ENCODE results near the gene CHURC1.

The CHURC1 gene

DNA sequence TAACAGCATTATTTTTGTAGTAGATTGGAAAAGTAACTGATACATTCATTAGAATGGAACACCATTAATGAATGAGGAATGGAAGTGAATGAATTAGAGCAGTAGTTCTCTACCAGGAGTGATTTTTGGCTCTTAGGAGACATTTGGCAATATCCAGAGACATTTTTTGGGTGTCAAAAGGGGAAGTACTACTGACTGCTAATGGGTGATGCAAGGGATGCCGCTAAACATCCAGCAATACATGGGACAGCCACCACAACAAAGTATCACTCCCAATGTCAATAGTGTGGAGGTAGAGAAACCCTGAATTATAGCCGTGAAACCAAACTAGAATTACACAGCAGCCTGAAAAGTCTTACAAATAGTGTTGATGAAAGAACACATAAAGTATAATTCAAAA lies 1.5 kb downstream of the CHURC1 start:
- TF ChIP-seq SIN3A (IDR thresholded peaks at IDR 0.05; ENCODE audit: borderline replicate concordance, insufficient read depth, low read length) (no peak), POLR2AphosphoS5 (IDR thresholded peaks at IDR 0.05; ENCODE audit: low read depth, low read length) (no peak), TAF1 (IDR thresholded peaks at IDR 0.05; ENCODE audit: borderline replicate concordance, insufficient read depth, low read length) (no peak), FOXP2 (optimal IDR thresholded peaks at IDR 0.05; ENCODE audit: borderline replicate concordance, extremely low read depth, extremely low read length, insufficient read depth) (no peak)
- TF ChIP-seq, protein P1, sequence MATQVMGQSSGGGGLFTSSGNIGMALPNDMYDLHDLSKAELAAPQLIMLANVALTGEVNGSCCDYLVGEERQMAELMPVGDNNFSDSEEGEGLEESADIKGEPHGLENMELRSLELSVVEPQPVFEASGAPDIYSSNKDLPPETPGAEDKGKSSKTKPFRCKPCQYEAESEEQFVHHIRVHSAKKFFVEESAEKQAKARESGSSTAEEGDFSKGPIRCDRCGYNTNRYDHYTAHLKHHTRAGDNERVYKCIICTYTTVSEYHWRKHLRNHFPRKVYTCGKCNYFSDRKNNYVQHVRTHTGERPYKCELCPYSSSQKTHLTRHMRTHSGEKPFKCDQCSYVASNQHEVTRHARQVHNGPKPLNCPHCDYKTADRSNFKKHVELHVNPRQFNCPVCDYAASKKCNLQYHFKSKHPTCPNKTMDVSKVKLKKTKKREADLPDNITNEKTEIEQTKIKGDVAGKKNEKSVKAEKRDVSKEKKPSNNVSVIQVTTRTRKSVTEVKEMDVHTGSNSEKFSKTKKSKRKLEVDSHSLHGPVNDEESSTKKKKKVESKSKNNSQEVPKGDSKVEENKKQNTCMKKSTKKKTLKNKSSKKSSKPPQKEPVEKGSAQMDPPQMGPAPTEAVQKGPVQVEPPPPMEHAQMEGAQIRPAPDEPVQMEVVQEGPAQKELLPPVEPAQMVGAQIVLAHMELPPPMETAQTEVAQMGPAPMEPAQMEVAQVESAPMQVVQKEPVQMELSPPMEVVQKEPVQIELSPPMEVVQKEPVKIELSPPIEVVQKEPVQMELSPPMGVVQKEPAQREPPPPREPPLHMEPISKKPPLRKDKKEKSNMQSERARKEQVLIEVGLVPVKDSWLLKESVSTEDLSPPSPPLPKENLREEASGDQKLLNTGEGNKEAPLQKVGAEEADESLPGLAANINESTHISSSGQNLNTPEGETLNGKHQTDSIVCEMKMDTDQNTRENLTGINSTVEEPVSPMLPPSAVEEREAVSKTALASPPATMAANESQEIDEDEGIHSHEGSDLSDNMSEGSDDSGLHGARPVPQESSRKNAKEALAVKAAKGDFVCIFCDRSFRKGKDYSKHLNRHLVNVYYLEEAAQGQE (IDR thresholded peaks at IDR 0.05; ENCODE audit: insufficient read depth in 1 of 2, low read depth in 2 of 2, low read length in 2 of 2): no peak

DNA sequence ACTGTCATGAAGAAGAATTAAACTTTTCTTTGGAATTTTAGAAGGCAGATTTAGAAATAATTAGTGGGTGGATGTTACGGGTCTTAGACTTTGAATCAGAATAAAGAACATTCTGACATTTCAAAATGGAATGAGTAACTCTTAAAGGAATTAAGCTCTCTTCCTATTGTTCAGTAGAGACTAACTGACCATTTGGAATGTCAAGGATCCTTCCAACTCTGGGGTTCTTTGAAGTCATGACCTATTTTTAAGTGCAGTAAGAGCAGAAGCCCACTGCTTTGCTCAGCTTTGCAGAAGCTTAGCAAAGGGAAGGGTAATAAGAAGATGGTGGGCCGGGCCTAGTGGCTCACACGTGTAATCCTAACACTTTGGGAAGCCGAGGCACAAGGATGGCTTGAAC lies 4.0 kb downstream of the CHURC1 start:
- no peak for TF ChIP-seq FOXP2 (optimal IDR thresholded peaks at IDR 0.05; ENCODE audit: borderline replicate concordance, extremely low read depth, extremely low read length, insufficient read depth)
- no peak for TF ChIP-seq POLR2AphosphoS5 (IDR thresholded peaks at IDR 0.05; ENCODE audit: low read depth, low read length)
- no peak for TF ChIP-seq TAF1 (IDR thresholded peaks at IDR 0.05; ENCODE audit: borderline replicate concordance, insufficient read depth, low read length)
- TF ChIP-seq, protein P1 (IDR thresholded peaks at IDR 0.05; ENCODE audit: insufficient read depth in 1 of 2, low read depth in 2 of 2, low read length in 2 of 2): no peak
- no peak for TF ChIP-seq SIN3A (IDR thresholded peaks at IDR 0.05; ENCODE audit: borderline replicate concordance, insufficient read depth, low read length)

DNA sequence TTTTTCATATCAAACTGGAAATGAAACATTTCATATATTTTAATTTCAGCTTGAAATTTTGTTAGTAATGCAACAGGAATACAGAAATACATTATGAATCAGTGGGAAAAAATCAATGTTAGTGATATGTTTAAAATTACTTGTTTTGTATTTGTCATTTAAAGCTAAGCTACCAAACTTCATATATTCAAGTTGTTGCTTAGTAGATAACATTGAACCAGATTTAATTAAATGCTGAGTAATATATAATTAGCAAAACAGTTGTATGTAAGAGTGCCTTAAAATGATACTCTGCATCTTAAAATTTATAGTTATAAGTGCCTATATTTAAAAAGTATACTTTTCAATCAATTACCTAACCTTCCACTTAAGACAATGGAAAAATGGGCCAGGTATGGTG lies 5.0 kb downstream of the CHURC1 start:
- TF ChIP-seq, protein P1 (IDR thresholded peaks at IDR 0.05; ENCODE audit: insufficient read depth in 1 of 2, low read depth in 2 of 2, low read length in 2 of 2): no peak
- no peak for TF ChIP-seq TAF1 (IDR thresholded peaks at IDR 0.05; ENCODE audit: borderline replicate concordance, insufficient read depth, low read length)
- TF ChIP-seq POLR2AphosphoS5 (IDR thresholded peaks at IDR 0.05; ENCODE audit: low read depth, low read length): no peak
- no peak for TF ChIP-seq SIN3A (IDR thresholded peaks at IDR 0.05; ENCODE audit: borderline replicate concordance, insufficient read depth, low read length)
- no peak for TF ChIP-seq FOXP2 (optimal IDR thresholded peaks at IDR 0.05; ENCODE audit: borderline replicate concordance, extremely low read depth, extremely low read length, insufficient read depth)

DNA sequence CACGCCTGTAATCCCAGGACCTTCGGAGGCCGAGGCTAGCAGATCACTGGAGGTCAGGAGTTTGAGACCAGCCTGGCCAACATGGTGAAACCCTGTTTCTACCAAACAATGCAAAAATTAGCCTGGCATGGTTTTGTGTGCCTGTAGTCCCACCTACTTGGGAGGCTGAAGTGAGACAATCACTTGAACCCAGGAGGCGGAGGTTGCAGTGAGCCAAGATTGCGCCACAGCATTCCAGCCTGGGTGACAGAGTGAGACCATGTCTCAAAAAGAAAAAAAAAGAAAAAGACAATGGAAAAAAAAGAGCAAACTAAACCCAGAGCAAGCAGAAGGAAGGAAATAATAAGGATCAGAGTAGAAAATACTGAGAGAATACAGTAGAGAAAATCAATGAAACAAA lies 5.4 kb downstream of the CHURC1 start:
- TF ChIP-seq POLR2AphosphoS5 (IDR thresholded peaks at IDR 0.05; ENCODE audit: low read depth, low read length): no peak
- no peak for TF ChIP-seq SIN3A (IDR thresholded peaks at IDR 0.05; ENCODE audit: borderline replicate concordance, insufficient read depth, low read length)
- TF ChIP-seq TAF1 (IDR thresholded peaks at IDR 0.05; ENCODE audit: borderline replicate concordance, insufficient read depth, low read length): no peak
- TF ChIP-seq FOXP2 (optimal IDR thresholded peaks at IDR 0.05; ENCODE audit: borderline replicate concordance, extremely low read depth, extremely low read length, insufficient read depth): no peak
- TF ChIP-seq, protein P1 (IDR thresholded peaks at IDR 0.05; ENCODE audit: insufficient read depth in 1 of 2, low read depth in 2 of 2, low read length in 2 of 2): no peak

DNA sequence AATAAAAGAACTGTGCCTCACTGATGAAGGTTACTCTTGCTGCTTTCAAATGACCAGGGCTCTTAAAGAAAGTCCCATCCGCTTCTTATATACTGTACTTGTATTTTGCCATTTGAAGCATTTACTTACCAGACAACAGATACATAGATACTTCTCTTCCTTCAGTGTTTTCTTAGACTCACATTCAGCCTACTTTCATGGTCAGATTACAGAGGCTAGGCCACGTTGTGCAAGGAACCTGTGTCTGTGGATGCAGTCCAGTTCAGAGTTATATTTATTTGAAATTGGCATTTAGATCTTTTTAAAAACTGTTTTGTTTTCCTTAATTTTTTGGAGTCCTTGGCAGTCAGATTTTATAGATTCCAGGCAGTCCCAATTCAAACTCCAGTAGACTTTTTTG lies 6.2 kb downstream of the CHURC1 start:
- TF ChIP-seq TAF1 (IDR thresholded peaks at IDR 0.05; ENCODE audit: borderline replicate concordance, insufficient read depth, low read length) (no peak), SIN3A (IDR thresholded peaks at IDR 0.05; ENCODE audit: borderline replicate concordance, insufficient read depth, low read length) (no peak), POLR2AphosphoS5 (IDR thresholded peaks at IDR 0.05; ENCODE audit: low read depth, low read length) (no peak), FOXP2 (optimal IDR thresholded peaks at IDR 0.05; ENCODE audit: borderline replicate concordance, extremely low read depth, extremely low read length, insufficient read depth) (no peak)
- TF ChIP-seq, protein P1 (IDR thresholded peaks at IDR 0.05; ENCODE audit: insufficient read depth in 1 of 2, low read depth in 2 of 2, low read length in 2 of 2): no peak

Measured in PFSK-1 (cell line).